Vagina (tissue), 2 donors: ENCODE measurements around the gene MYO1E.

ENCODE experiments used
- POLR2AphosphoS5 ChIP-seq, 2 donors: sonication (generic); formaldehyde crosslinking; IDR thresholded peaks; one replicate each; pipeline ENCODE4 v1.9.0; 2017; ENCODE audit warnings: antibody characterized with exemption in 2 of 2, mild to moderate bottlenecking in 2 of 2, low read depth in 1 of 2; ENCODE audit not compliant: insufficient read depth in 1 of 2
- TF ChIP-seq, protein P1 (sequence below), 3 experiments: fragments of 450-650 bp in 2 of 3; fragments of 200-600 bp in 1 of 3; sonication (generic) in 1 of 3; IDR thresholded peaks; one replicate each; pipeline ENCODE4 v1.5.1; 2017 to 2019; ENCODE audit warnings: antibody characterized with exemption in 3 of 3, mild to moderate bottlenecking in 2 of 3, moderate library complexity in 2 of 3

DNA sequence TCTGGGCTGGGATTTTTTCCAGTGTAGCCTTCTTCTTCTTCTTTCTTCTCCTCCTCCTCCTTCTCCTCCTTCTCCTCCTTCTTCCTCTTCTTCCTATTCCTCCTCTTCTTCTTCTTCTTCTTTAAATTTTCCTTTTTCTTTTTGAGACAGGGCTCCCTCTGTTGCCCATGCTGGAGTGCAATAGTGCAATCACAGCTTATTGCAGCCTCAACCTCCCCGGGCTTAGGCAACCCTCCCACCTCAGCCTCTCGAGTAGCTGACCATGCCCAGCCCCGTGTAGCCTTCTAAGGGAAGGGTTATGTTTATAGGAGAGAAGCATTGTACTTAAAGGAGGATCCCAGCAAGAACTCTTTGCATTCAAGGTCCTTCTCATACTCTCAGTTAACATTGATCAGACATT is 24.0 kb upstream of the MYO1E start:
- no peak for TF ChIP-seq POLR2AphosphoS5 (IDR thresholded peaks at IDR 0.05; ENCODE audit: insufficient read depth in 1 of 2, low read depth in 1 of 2)
- TF ChIP-seq, protein P1, sequence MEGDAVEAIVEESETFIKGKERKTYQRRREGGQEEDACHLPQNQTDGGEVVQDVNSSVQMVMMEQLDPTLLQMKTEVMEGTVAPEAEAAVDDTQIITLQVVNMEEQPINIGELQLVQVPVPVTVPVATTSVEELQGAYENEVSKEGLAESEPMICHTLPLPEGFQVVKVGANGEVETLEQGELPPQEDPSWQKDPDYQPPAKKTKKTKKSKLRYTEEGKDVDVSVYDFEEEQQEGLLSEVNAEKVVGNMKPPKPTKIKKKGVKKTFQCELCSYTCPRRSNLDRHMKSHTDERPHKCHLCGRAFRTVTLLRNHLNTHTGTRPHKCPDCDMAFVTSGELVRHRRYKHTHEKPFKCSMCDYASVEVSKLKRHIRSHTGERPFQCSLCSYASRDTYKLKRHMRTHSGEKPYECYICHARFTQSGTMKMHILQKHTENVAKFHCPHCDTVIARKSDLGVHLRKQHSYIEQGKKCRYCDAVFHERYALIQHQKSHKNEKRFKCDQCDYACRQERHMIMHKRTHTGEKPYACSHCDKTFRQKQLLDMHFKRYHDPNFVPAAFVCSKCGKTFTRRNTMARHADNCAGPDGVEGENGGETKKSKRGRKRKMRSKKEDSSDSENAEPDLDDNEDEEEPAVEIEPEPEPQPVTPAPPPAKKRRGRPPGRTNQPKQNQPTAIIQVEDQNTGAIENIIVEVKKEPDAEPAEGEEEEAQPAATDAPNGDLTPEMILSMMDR (IDR thresholded peaks at IDR 0.05) = no peak
